ENCODE data around the gene RTN1. TPM values are rescaled to one million over a fixed set of nuclear protein-coding genes. Genes with fewer than 3 reads are reported as not detected.

The RTN1 gene
- total RNA-seq, 1 donor from 2014 or later: 518 TPM

DNA sequence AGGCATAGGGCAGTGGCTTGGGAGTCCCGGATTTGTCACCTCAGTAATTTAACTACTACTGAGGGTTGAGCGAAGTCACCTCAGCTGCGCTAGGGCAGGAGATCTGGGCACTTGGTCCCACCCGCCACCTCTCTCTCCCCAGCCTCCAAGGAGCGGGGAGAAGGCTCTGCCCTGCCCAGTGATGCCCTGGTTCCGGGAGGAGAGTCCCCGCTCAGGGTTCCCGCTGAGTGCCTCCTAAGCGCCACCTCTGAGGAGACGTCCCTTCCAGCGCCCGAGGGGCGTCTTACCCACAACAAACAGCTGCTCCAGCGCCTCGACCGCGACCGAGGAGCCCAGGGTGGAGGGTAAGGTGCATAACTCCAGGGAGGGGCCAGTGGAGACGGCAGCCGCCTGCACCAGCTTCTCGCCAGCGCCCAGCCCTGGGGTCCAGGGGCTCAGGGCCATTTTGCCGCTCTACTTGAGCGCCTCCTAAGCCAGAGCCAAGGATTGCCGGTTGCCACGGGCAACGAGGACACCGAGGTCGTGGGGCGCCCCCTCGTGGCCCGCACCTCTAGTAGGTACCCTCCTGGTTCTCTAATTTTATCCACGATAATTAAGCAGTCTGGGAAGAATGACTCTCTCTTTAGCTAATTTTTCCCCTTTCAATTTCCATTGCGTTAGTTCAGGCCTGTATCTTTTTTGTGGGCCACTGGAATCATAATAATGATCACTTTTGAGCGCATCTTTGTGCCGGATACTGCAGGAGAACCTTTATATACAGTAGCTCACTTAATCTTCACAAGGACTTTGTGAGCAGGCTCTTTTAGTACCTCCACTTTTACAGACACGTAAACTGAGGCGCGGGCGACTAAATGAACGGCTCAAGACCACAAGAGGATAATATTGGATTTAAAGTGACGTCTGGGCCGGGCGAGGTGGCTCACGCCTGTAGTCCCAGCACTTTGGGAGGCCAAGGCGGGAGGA lies 294.0 kb downstream of the RTN1 start, which contains the start of gene CCDC175:
TSS of gene CCDC175 (minus strand) at position 481 of the 963 bp plus-strand sequence. CDS start at position 444, 37 bp downstream.
- H3K36me3 Mint-ChIP-seq (ENCODE audit: unreplicated experiment): no peaks in the 10 kb centered on the region
- H3K27ac Mint-ChIP-seq (ENCODE audit: unreplicated experiment): no peak within 1 kb of the TSS
- H3K4me1 Mint-ChIP-seq (ENCODE audit: low read depth, unreplicated experiment): no peaks in the 10 kb centered on the region
- peak; percentile 95 for DNase-seq
- no peaks in the 10 kb centered on the region for H3K9me3 Mint-ChIP-seq (ENCODE audit: unreplicated experiment)
- no peaks in the 10 kb centered on the region for H3K27me3 Mint-ChIP-seq (ENCODE audit: unreplicated experiment)
- H3K4me3 Mint-ChIP-seq (ENCODE audit: unreplicated experiment): peak within 1 kb of the TSS; percentile 82
- TF ChIP-seq, protein P1, sequence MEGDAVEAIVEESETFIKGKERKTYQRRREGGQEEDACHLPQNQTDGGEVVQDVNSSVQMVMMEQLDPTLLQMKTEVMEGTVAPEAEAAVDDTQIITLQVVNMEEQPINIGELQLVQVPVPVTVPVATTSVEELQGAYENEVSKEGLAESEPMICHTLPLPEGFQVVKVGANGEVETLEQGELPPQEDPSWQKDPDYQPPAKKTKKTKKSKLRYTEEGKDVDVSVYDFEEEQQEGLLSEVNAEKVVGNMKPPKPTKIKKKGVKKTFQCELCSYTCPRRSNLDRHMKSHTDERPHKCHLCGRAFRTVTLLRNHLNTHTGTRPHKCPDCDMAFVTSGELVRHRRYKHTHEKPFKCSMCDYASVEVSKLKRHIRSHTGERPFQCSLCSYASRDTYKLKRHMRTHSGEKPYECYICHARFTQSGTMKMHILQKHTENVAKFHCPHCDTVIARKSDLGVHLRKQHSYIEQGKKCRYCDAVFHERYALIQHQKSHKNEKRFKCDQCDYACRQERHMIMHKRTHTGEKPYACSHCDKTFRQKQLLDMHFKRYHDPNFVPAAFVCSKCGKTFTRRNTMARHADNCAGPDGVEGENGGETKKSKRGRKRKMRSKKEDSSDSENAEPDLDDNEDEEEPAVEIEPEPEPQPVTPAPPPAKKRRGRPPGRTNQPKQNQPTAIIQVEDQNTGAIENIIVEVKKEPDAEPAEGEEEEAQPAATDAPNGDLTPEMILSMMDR (IDR thresholded peaks at IDR 0.05; ENCODE audit: partially characterized antibody, unreplicated experiment): peak; percentile 95

DNA sequence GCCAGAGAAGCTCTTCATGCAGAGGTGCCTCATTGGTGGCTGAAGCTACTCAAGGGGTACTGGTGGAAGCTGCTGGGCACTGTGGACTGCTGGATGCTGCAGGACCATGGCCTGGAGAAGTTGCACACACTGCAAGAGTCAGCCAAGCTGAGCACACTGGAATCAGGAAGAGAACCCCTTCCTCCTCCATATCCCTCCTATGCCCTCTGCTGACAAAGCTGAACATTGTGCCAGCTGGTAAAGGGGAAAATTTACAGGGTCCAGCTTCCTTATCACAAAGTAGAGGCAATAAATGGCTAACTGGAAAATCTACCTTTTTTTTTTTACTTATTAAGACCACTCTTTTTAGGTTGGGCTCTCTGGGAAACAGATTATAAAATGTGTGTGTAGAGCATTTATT lies 300.5 kb downstream of the RTN1 start:
- TF ChIP-seq, protein P1 (IDR thresholded peaks at IDR 0.05; ENCODE audit: partially characterized antibody, unreplicated experiment): no peak

DNA sequence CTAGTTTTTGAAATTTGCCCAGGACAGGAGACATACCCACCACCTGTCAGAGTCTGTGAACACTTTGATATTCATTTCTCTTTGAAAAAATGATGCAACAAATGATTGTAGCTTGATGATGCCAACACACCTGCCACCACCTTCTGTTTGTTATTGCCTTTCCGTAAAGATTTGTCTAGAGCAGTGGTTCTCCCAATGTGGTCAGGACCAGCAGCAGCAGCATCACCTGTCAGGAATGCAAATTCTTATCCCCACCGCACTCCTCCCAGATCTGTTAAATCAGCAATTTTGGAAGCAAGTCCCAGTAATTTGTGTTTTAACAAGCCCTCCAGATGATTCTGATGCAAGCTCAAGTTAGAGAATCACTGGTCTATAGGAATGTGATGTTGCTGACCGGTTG lies 303.9 kb downstream of the RTN1 start:
- no peak for DNase-seq
- no peak overlapping the region for H3K27ac Mint-ChIP-seq (ENCODE audit: unreplicated experiment)
- H3K4me3 Mint-ChIP-seq (ENCODE audit: unreplicated experiment): no peak overlapping the region
- H3K27me3 Mint-ChIP-seq (ENCODE audit: unreplicated experiment): peaks cover 2% of the 10 kb centered on the region
- no peaks in the 10 kb centered on the region for H3K9me3 Mint-ChIP-seq (ENCODE audit: unreplicated experiment)
- peaks cover 4% of the 10 kb centered on the region for H3K4me1 Mint-ChIP-seq (ENCODE audit: low read depth, unreplicated experiment)
- TF ChIP-seq, protein P1 (IDR thresholded peaks at IDR 0.05; ENCODE audit: partially characterized antibody, unreplicated experiment): no peak
- H3K36me3 Mint-ChIP-seq (ENCODE audit: unreplicated experiment): no peaks in the 10 kb centered on the region

More for the DNA sequence above, 300.5 kb downstream of the RTN1 start:
- Mint-ChIP-seq H3K4me3 (ENCODE audit: unreplicated experiment) (no peak overlapping the region), H3K9me3 (ENCODE audit: unreplicated experiment) (no peaks in the 10 kb centered on the region), H3K27me3 (ENCODE audit: unreplicated experiment) (no peaks in the 10 kb centered on the region), H3K36me3 (ENCODE audit: unreplicated experiment) (no peaks in the 10 kb centered on the region), H3K27ac (ENCODE audit: unreplicated experiment) (no peak overlapping the region), H3K4me1 (ENCODE audit: low read depth, unreplicated experiment) (no peaks in the 10 kb centered on the region)
- DNase-seq: no peak

DNA sequence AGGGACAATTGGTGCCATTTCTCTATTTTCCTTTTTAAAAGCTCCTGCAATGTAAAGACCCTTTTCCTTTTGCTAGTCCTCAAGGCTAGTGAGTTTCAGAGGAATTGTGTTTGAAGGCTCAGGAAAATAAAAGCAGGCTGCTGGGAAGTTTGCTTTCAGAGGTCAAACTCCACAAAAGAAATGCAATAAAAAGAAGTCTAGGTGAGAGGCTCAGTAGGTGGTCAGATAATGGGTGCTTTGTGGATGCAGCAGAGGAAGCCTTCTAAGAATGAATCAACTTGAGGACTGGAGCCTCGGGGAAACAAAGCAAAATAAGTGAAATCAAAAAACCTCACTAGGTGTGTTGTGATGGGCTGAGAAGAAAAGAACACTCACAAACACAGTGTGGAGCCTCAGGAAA lies 304.3 kb downstream of the RTN1 start:
- Mint-ChIP-seq H3K4me1 (ENCODE audit: low read depth, unreplicated experiment) (peaks cover 4% of the 10 kb centered on the region), H3K9me3 (ENCODE audit: unreplicated experiment) (no peaks in the 10 kb centered on the region), H3K27ac (ENCODE audit: unreplicated experiment) (no peak overlapping the region), H3K36me3 (ENCODE audit: unreplicated experiment) (no peaks in the 10 kb centered on the region), H3K4me3 (ENCODE audit: unreplicated experiment) (no peak overlapping the region), H3K27me3 (ENCODE audit: unreplicated experiment) (peaks cover 2% of the 10 kb centered on the region)
- no peak for DNase-seq
- TF ChIP-seq, protein P1 (IDR thresholded peaks at IDR 0.05; ENCODE audit: partially characterized antibody, unreplicated experiment): no peak

DNA sequence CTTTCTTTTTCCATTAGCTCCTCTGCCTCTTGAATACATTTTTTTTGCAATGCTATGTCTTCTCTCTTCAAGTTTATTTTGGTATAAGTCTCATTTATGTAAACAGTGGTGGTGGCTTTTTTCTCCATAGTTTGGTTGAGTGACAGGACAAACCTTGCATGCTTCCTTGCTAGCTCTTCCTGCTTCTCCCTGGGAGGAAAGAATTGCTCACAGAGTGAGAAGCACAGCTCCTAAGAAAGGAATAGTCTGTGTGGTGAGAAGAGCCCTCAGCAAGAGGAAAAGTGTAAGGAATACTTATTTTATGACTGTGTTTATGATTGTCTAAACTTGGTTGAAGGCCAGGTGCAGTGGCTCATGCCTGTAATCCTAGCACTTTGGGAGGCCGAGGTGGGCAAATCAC lies 305.5 kb downstream of the RTN1 start:
- H3K4me1 Mint-ChIP-seq (ENCODE audit: low read depth, unreplicated experiment): peaks cover 4% of the 10 kb centered on the region
- TF ChIP-seq, protein P1 (IDR thresholded peaks at IDR 0.05; ENCODE audit: partially characterized antibody, unreplicated experiment): no peak
- peaks cover 2% of the 10 kb centered on the region for H3K27me3 Mint-ChIP-seq (ENCODE audit: unreplicated experiment)
- H3K27ac Mint-ChIP-seq (ENCODE audit: unreplicated experiment): no peak overlapping the region
- H3K9me3 Mint-ChIP-seq (ENCODE audit: unreplicated experiment): no peaks in the 10 kb centered on the region
- no peak overlapping the region for H3K4me3 Mint-ChIP-seq (ENCODE audit: unreplicated experiment)
- DNase-seq: no peak
- H3K36me3 Mint-ChIP-seq (ENCODE audit: unreplicated experiment): no peaks in the 10 kb centered on the region

All from glutamatergic neuron (in vitro differentiated cells).